HG03039 (cell line): ENCODE results near the gene MATN1.

ENCODE experiments used
- ATAC-seq: cut with Tn5 transposase; IDR thresholded peaks from one replicate; pipeline ENCODE4 v1.9.1; 2021; ENCODE audit warnings: mild to moderate bottlenecking, moderate library complexity; ENCODE audit not compliant: unreplicated experiment

The MATN1 gene

GRCh38 chr1:30745834-30746208 is 22.4 kb upstream of the MATN1 start:
- ATAC-seq, result no peak

GRCh38 chr1:30745156-30745833 is 21.9 kb upstream of the MATN1 start:
- ATAC-seq, result no peak

- ATAC-seq, result no peak
These were observed 20.8 kb upstream of the MATN1 start for GRCh38 chr1:30744060-30744756.

GRCh38 chr1:30743584-30744059 is 20.2 kb upstream of the MATN1 start:
- no peak for ATAC-seq

- ATAC-seq, result no peak
These were observed 19.7 kb upstream of the MATN1 start for GRCh38 chr1:30742963-30743559.

- ATAC-seq, result no peak
These were observed 19.0 kb upstream of the MATN1 start for GRCh38 chr1:30742300-30742962.

- no peak for ATAC-seq
These were observed 18.0 kb upstream of the MATN1 start for GRCh38 chr1:30741239-30741894.

GRCh38 chr1:30740251-30741238 is 17.2 kb upstream of the MATN1 start:
- ATAC-seq, result no peak

GRCh38 chr1:30739601-30740000 is 16.2 kb upstream of the MATN1 start:
- no peak for ATAC-seq

- no peak for ATAC-seq
These were observed 15.6 kb upstream of the MATN1 start for GRCh38 chr1:30738715-30739559.

GRCh38 chr1:30738040-30738714 is 14.8 kb upstream of the MATN1 start:
- ATAC-seq, result no peak

GRCh38 chr1:30737357-30738039 is 14.1 kb upstream of the MATN1 start:
- ATAC-seq, result no peak

- no peak for ATAC-seq
These were observed 12.5 kb upstream of the MATN1 start for GRCh38 chr1:30735668-30736498.

- no peak for ATAC-seq
These were observed 11.7 kb upstream of the MATN1 start for GRCh38 chr1:30735124-30735523.

- ATAC-seq, result no peak
These were observed 11.2 kb upstream of the MATN1 start for GRCh38 chr1:30734580-30734979.

- no peak for ATAC-seq
These were observed 10.7 kb upstream of the MATN1 start for GRCh38 chr1:30734106-30734505.

- ATAC-seq, result no peak
These were observed 10.1 kb upstream of the MATN1 start for GRCh38 chr1:30733493-30733892.
